Measurements from ENCODE around the gene FAM107B.

DNA sequence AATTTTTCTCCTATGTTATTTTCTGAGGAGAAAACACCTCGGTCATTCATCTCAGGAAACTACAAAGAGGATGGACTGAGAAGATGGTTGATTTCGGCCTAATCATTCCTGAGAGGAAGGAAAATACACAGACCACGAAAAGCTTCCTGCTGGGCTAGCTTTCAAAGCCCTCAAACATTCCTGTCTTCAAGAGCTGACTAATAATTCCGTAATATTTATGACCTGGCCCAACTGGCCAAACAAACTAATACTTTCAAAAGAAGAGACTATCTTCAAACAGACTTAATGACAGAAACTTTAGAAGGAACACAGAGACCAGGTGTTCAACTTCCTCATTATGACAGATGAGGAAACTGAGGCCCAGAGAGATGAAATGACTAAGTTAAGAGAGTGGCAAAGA, 228.9 kb downstream of the FAM107B start:
- TF ChIP-seq, protein P1, sequence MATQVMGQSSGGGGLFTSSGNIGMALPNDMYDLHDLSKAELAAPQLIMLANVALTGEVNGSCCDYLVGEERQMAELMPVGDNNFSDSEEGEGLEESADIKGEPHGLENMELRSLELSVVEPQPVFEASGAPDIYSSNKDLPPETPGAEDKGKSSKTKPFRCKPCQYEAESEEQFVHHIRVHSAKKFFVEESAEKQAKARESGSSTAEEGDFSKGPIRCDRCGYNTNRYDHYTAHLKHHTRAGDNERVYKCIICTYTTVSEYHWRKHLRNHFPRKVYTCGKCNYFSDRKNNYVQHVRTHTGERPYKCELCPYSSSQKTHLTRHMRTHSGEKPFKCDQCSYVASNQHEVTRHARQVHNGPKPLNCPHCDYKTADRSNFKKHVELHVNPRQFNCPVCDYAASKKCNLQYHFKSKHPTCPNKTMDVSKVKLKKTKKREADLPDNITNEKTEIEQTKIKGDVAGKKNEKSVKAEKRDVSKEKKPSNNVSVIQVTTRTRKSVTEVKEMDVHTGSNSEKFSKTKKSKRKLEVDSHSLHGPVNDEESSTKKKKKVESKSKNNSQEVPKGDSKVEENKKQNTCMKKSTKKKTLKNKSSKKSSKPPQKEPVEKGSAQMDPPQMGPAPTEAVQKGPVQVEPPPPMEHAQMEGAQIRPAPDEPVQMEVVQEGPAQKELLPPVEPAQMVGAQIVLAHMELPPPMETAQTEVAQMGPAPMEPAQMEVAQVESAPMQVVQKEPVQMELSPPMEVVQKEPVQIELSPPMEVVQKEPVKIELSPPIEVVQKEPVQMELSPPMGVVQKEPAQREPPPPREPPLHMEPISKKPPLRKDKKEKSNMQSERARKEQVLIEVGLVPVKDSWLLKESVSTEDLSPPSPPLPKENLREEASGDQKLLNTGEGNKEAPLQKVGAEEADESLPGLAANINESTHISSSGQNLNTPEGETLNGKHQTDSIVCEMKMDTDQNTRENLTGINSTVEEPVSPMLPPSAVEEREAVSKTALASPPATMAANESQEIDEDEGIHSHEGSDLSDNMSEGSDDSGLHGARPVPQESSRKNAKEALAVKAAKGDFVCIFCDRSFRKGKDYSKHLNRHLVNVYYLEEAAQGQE (IDR thresholded peaks at IDR 0.05; ENCODE audit: low read depth), result no peak
- TF ChIP-seq, protein P2, sequence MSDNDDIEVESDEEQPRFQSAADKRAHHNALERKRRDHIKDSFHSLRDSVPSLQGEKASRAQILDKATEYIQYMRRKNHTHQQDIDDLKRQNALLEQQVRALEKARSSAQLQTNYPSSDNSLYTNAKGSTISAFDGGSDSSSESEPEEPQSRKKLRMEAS (IDR thresholded peaks at IDR 0.05), result no peak
- TF ChIP-seq, protein P3, sequence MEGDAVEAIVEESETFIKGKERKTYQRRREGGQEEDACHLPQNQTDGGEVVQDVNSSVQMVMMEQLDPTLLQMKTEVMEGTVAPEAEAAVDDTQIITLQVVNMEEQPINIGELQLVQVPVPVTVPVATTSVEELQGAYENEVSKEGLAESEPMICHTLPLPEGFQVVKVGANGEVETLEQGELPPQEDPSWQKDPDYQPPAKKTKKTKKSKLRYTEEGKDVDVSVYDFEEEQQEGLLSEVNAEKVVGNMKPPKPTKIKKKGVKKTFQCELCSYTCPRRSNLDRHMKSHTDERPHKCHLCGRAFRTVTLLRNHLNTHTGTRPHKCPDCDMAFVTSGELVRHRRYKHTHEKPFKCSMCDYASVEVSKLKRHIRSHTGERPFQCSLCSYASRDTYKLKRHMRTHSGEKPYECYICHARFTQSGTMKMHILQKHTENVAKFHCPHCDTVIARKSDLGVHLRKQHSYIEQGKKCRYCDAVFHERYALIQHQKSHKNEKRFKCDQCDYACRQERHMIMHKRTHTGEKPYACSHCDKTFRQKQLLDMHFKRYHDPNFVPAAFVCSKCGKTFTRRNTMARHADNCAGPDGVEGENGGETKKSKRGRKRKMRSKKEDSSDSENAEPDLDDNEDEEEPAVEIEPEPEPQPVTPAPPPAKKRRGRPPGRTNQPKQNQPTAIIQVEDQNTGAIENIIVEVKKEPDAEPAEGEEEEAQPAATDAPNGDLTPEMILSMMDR (IDR thresholded peaks at IDR 0.05 in 2 of 3, conservative IDR thresholded peaks at IDR 0.05 in 1 of 3; ENCODE audit: borderline replicate concordance in 1 of 3, insufficient read depth in 1 of 3, low read depth in 2 of 3, low read length in 2 of 3), result no peak
- TF ChIP-seq JUND (IDR thresholded peaks at IDR 0.05), result peak; percentile 29; the same call in 1 of the 2 replicates
- no peak for TF ChIP-seq POLR2AphosphoS5 (IDR thresholded peaks at IDR 0.05; ENCODE audit: low read depth, low read length)
- 0 out of 2 replicates have a peak, but pooled peaks have one; percentile 29 for TF ChIP-seq SIN3A (IDR thresholded peaks at IDR 0.05; ENCODE audit: low read depth)
- TF ChIP-seq RAD21 (IDR thresholded peaks at IDR 0.05; ENCODE audit: low read depth), result no peak
- no peak for TF ChIP-seq SRF (IDR thresholded peaks at IDR 0.05; ENCODE audit: low read depth)
- TF ChIP-seq ZNF274 (IDR thresholded peaks at IDR 0.05; ENCODE audit: low read depth, low read length), result no peak
- no peak for TF ChIP-seq POLR2A (IDR thresholded peaks at IDR 0.05; ENCODE audit: borderline replicate concordance, extremely low read depth, insufficient read depth, insufficient read length)
